22Rv1 (cell line): Measurements from ENCODE around the gene COL6A5.

Source experiments
- ZFX ChIP-seq: fragments of 450-650 bp; IDR thresholded peaks from 2 replicates; pipeline ENCODE4 v1.6.1; 2017; ENCODE audit warnings: antibody characterized with exemption, borderline replicate concordance
- TF ChIP-seq, protein P1 (sequence below): fragments of 450-650 bp; IDR thresholded peaks from 2 replicates; pipeline ENCODE4 v1.5.1; 2017; ENCODE audit warnings: mild to moderate bottlenecking

DNA sequence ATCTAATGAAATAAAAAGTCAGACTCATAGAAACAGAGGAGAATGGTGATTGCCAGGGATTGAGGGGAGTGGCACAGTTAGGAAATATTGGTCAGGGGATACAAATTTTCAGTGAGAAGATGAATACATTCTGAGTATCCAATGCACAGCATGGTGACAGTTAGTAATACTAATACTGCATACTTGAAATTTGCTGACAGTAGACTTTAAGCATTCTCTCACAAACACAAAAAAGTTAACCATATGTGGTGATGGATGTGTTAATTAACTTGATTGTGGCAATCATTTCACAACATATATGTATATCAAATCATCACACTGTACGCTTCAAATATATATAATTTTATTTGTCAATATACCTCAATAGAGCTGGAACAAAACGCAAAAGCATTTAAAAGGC, 162.3 kb downstream of the COL6A5 start:
- TF ChIP-seq, protein P1, sequence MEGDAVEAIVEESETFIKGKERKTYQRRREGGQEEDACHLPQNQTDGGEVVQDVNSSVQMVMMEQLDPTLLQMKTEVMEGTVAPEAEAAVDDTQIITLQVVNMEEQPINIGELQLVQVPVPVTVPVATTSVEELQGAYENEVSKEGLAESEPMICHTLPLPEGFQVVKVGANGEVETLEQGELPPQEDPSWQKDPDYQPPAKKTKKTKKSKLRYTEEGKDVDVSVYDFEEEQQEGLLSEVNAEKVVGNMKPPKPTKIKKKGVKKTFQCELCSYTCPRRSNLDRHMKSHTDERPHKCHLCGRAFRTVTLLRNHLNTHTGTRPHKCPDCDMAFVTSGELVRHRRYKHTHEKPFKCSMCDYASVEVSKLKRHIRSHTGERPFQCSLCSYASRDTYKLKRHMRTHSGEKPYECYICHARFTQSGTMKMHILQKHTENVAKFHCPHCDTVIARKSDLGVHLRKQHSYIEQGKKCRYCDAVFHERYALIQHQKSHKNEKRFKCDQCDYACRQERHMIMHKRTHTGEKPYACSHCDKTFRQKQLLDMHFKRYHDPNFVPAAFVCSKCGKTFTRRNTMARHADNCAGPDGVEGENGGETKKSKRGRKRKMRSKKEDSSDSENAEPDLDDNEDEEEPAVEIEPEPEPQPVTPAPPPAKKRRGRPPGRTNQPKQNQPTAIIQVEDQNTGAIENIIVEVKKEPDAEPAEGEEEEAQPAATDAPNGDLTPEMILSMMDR, result no peak
- TF ChIP-seq ZFX, result no peak
